K562 (cell line): ENCODE measurements around the gene USP48. TPM values are rescaled to one million over a fixed set of nuclear protein-coding genes. Genes with fewer than 3 reads are reported as not detected.
A peak's percentile ranks its signal among the peaks of the same experiment; 100 is the strongest.

Source experiments
- E4F1 ChIP-seq: fragments of 250-450 bp; sonication (Bioruptor Pico); IDR thresholded peaks from 2 replicates; pipeline ENCODE4 v1.5.0; 2021; ENCODE audit warnings: mild to moderate bottlenecking, borderline replicate concordance
- HDAC6 ChIP-seq: IDR thresholded peaks from 2 replicates; pipeline ENCODE4 v1.6.1; 2012; ENCODE audit warnings: low read depth, mild to moderate bottlenecking, control low read depth, inconsistent platforms, low read length, moderate library complexity
- NONO ChIP-seq, 2 experiments: fragments of 200-400 bp in 1 of 2; fragments of 450-650 bp in 1 of 2; formaldehyde crosslinking in 1 of 2; IDR thresholded peaks; 2 replicates each; pipeline ENCODE4 v1.6.1; 2017; ENCODE audit warnings: low read depth in 2 of 2, mild to moderate bottlenecking in 2 of 2, moderate library complexity in 2 of 2, low read length in 1 of 2
- NR1H2 ChIP-seq: sonication (generic); formaldehyde crosslinking; IDR thresholded peaks from 2 replicates; pipeline ENCODE4 v1.4.0; 2020; ENCODE audit warnings: mild to moderate bottlenecking, missing genetic modification reagents
- TFAP4 ChIP-seq: sonication (generic); formaldehyde crosslinking; IDR thresholded peaks from 2 replicates; pipeline ENCODE4 v1.8.0; 2022; ENCODE audit warnings: missing genetic modification reagents, mild to moderate bottlenecking, moderate library complexity, borderline replicate concordance
- ZBTB34 ChIP-seq: fragments of 250-450 bp; sonication (Bioruptor Pico); IDR thresholded peaks from 2 replicates; pipeline ENCODE4 v1.8.0; 2021; ENCODE audit warnings: mild to moderate bottlenecking, moderate library complexity
- ZMIZ1 ChIP-seq, 2 experiments: fragments of 150-350 bp in 1 of 2; IDR thresholded peaks; 2 replicates each; pipeline ENCODE4 v1.6.1; 2012 to 2016; ENCODE audit warnings: low read depth in 2 of 2, low read length in 2 of 2, mild to moderate bottlenecking in 1 of 2, moderate library complexity in 1 of 2
- ZNF407 ChIP-seq: fragments of 450-650 bp; IDR thresholded peaks from 2 replicates; pipeline ENCODE4 v1.6.1; 2016; ENCODE audit warnings: low read depth
- polyA plus RNA-seq, 8 experiments: library from polyadenylated mRNA; depleted of rRNA in 4 of 8; stranded (reverse) in 5 of 8; unstranded in 3 of 8; fragments of >200 nt; fragmentation: Nextera tagmentation in 2 of 8; fragmentation: Illumina TruSeq in 1 of 8; extraction: Ambion mirVana in 2 of 8; extraction: Trizol in 1 of 8; gene quantifications; 2 replicates each; pipeline versions ENCODE4 v1.2.1 to v1.2.3, GENCODE V29; 2011 to 2014; ENCODE audit warnings: inconsistent platforms in 1 of 8, missing spikeins in 1 of 8
- total RNA-seq, 7 experiments: library from RNA; depleted of rRNA in 6 of 7; stranded (reverse); fragments of >200 nt in 6 of 7; fragmentation: Illumina TruSeq in 2 of 7; extraction: Trizol in 2 of 7; gene quantifications; 2 replicates each; pipeline versions ENCODE4 v1.2.1 to v1.2.3, GENCODE V29; 2011 to 2021; ENCODE audit warnings: low replicate concordance in 1 of 7

The USP48 gene
- total and polyA plus RNA-seq, 9 of the 15 experiments (the other 6 are each of a cell fraction or from before 2014, with no cell fraction given) = 23.3 to 123 (median 106) TPM

DNA sequence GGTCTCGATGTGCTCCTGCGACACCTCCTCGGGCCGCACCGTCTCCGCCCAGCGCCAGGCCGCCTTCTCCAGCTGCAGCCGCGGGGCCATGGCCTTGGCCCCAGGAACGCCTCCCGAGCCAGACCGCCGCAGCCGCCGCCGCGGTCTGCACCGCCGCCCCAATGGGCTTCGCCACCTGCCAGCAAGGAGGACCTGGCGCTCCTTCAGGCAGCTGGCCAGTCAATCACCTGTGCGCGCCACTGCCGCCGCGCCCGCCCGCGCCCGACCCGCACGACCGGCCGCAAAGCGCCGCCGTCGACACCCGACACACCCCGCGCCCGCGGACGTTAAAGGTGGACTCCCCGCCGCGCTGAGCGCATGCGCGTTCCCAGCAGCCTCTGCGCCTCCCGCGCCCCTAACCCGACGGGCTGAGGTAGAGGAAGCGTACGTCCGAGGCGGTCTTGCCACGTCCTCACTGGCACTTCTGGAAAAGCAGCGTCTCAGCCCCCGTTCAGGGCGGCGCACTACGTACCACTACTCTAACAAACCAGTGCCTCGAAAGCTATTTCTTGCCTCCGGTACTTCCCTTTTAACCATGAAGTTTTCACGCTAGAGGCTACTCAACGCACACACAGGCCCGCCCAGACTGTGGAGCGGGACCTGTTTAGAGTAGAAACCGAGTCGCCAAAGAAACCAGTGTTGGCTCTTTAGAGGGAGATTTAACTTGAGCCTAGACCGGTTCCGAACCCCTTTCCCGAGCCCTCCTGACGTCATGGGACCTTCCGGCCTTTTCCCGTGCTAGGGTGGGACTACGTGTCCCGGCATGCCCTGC, at the start of gene USP48 (continued):
- no peak; a peak in 2 of 4 replicates for TF ChIP-seq ZMIZ1 (IDR thresholded peaks at IDR 0.05; ENCODE audit: low read depth in 2 of 2, low read length in 2 of 2)
- no peak for TF ChIP-seq ZNF407
- peak; percentile 66 to 83 for TF ChIP-seq NONO (IDR thresholded peaks at IDR 0.05; ENCODE audit: low read depth in 2 of 2, low read length in 1 of 2)
- peak; percentile 96 for TF ChIP-seq NR1H2 (CRISPR knock-in tag)
- no peak for TF ChIP-seq ZBTB34 (CRISPR knock-in tag)
- peak; percentile 98 for TF ChIP-seq E4F1 (CRISPR knock-in tag)
- TF ChIP-seq TFAP4 (CRISPR knock-in tag) = peak; percentile 93
- no peak for TF ChIP-seq HDAC6
